GM18505 (cell line): ENCODE results near the gene TTC33.
"Not testable (repeated sequence)": the region's sequence is repeated elsewhere in the genome, so short reads cannot be mapped to it uniquely, and the experiment has no call there.

ENCODE experiments used
- ATAC-seq: cut with Tn5 transposase; IDR thresholded peaks from one replicate; pipeline ENCODE4 v1.9.1; 2021; ENCODE audit not compliant: unreplicated experiment
- POLR2A ChIP-seq: IDR thresholded peaks from 4 replicates; pipeline ENCODE4 v1.6.1; 2011; ENCODE audit warnings: borderline replicate concordance; ENCODE audit not compliant: insufficient read depth, insufficient read length; ENCODE audit errors: extremely low read depth

TTC33 gene

GRCh38 chr5:40775085-40775845, 19.5 kb upstream of the TTC33 start:
- no peak for TF ChIP-seq POLR2A
- ATAC-seq, result no peak

GRCh38 chr5:40774623-40775022, 18.9 kb upstream of the TTC33 start:
- no peak for TF ChIP-seq POLR2A
- no peak for ATAC-seq

- no peak for TF ChIP-seq POLR2A
- no peak for ATAC-seq
Observed at GRCh38 chr5:40770764-40771163, 15.0 kb upstream of the TTC33 start.

GRCh38 chr5:40762705-40763104, 6.9 kb upstream of the TTC33 start:
- TF ChIP-seq POLR2A, result no peak
- no peak for ATAC-seq

- TF ChIP-seq POLR2A, result no peak
Observed at GRCh38 chr5:40757400-40757799, 1.6 kb upstream of the TTC33 start.

GRCh38 chr5:40755093-40755406, 711 bp downstream of the TTC33 start:
- no peak for TF ChIP-seq POLR2A
- ATAC-seq, result peak; percentile 77

More at GRCh38 chr5:40757400-40757799, 1.6 kb upstream of the TTC33 start:
- no peak for ATAC-seq

GRCh38 chr5:40754381-40755092, 1.2 kb downstream of the TTC33 start:
- no peak for TF ChIP-seq POLR2A
- peak; percentile 12 for ATAC-seq

- no peak for TF ChIP-seq POLR2A
- ATAC-seq, result no peak
Observed at GRCh38 chr5:40746703-40747102, 9.1 kb downstream of the TTC33 start.

- TF ChIP-seq POLR2A, result no peak
- no peak for ATAC-seq
Observed at GRCh38 chr5:40743771-40744170, 12.0 kb downstream of the TTC33 start.

GRCh38 chr5:40738502-40738901, 17.3 kb downstream of the TTC33 start:
- TF ChIP-seq POLR2A, result no peak
- no peak for ATAC-seq

- no peak for TF ChIP-seq POLR2A
- peak; percentile 69 for ATAC-seq
Observed at GRCh38 chr5:40736103-40736875, 19.5 kb downstream of the TTC33 start.

- no peak for TF ChIP-seq POLR2A
- no peak for ATAC-seq
Observed at GRCh38 chr5:40735609-40736008, 20.2 kb downstream of the TTC33 start.

GRCh38 chr5:40734986-40735385, 20.8 kb downstream of the TTC33 start:
- ATAC-seq, result no peak
- no peak for TF ChIP-seq POLR2A

- no peak for ATAC-seq
- no peak for TF ChIP-seq POLR2A
Observed at GRCh38 chr5:40733879-40734563, 21.7 kb downstream of the TTC33 start.

- ATAC-seq, result no peak
- TF ChIP-seq POLR2A, result no peak
Observed at GRCh38 chr5:40733434-40733833, 22.3 kb downstream of the TTC33 start.

- not testable (repeated sequence) for ATAC-seq
Observed at GRCh38 chr5:40722497-40722911, 33.3 kb downstream of the TTC33 start.
